H9 (cell line): ENCODE data around the gene HOXB6. TPM values are rescaled to one million over a fixed set of nuclear protein-coding genes. Genes with fewer than 3 reads are reported as not detected.

Experiments used
- DNase-seq: peaks from one replicate; pipeline ENCODE4 v3.0.0-alpha.2; 2017
- H2AFZ ChIP-seq: one replicate; pipeline ENCODE4 v1.6.1; 2013; ENCODE audit warnings: mild to moderate bottlenecking, low read length, control low read depth, moderate library complexity
- H2AK5ac ChIP-seq: 2 replicates; pipeline ENCODE4 v1.6.1; 2013; ENCODE audit warnings: low read length, control low read depth, mixed read lengths; ENCODE audit not compliant: insufficient read length
- H2BK120ac ChIP-seq: one replicate; pipeline ENCODE4 v1.6.1; 2013; ENCODE audit warnings: low read depth, mild to moderate bottlenecking, low read length, control low read depth, inconsistent platforms; ENCODE audit not compliant: poor library complexity, severe bottlenecking
- H2BK12ac ChIP-seq: 2 replicates; pipeline ENCODE4 v1.6.1; 2013; ENCODE audit warnings: low read length, control low read depth, mixed read lengths, low read depth; ENCODE audit not compliant: insufficient read length
- H2BK15ac ChIP-seq: 2 replicates; pipeline ENCODE4 v1.6.1; 2013; ENCODE audit warnings: low read depth, low read length, control low read depth
- H2BK20ac ChIP-seq: one replicate; pipeline ENCODE4 v1.6.1; 2013; ENCODE audit warnings: low read depth, mild to moderate bottlenecking, low read length, control low read depth, inconsistent platforms; ENCODE audit not compliant: poor library complexity, severe bottlenecking
- H2BK5ac ChIP-seq: 2 replicates; pipeline ENCODE4 v1.6.1; 2013; ENCODE audit warnings: low read length, control low read depth, mixed read lengths; ENCODE audit not compliant: insufficient read length
- H3K14ac ChIP-seq: 2 replicates; pipeline ENCODE4 v1.6.1; 2013; ENCODE audit warnings: low read length, control low read depth; ENCODE audit not compliant: insufficient read depth
- H3K18ac ChIP-seq: 2 replicates; pipeline ENCODE4 v1.6.1; 2013; ENCODE audit warnings: low read depth, mild to moderate bottlenecking, mixed read lengths, low read length, control low read depth; ENCODE audit not compliant: insufficient read length
- H3K23ac ChIP-seq: 2 replicates; pipeline ENCODE4 v1.6.1; 2013; ENCODE audit warnings: low read length, control low read depth, mixed read lengths, low read depth; ENCODE audit not compliant: insufficient read length
- H3K23me2 ChIP-seq: 2 replicates; pipeline ENCODE4 v1.6.1; 2013; ENCODE audit warnings: low read depth, mild to moderate bottlenecking, mixed read lengths, low read length, control low read depth; ENCODE audit not compliant: insufficient read length, poor library complexity, severe bottlenecking
- H3K27ac ChIP-seq: 2 replicates; pipeline ENCODE4 v1.5.1; 2013; ENCODE audit warnings: low read length, control low read depth, mixed read lengths, low read depth; ENCODE audit not compliant: insufficient read length
- H3K27me3 ChIP-seq: 2 replicates; pipeline ENCODE4 v1.6.1; 2013; ENCODE audit warnings: low read length, control low read depth, inconsistent platforms; ENCODE audit not compliant: insufficient read depth
- H3K4ac ChIP-seq: 2 replicates; pipeline ENCODE4 v1.6.1; 2013; ENCODE audit warnings: low read depth, mild to moderate bottlenecking, control low read depth, inconsistent platforms, low read length, moderate library complexity
- H3K4me1 ChIP-seq: 2 replicates; pipeline ENCODE4 v1.6.1; 2013; ENCODE audit warnings: low read length, control low read depth, inconsistent platforms; ENCODE audit not compliant: insufficient read depth
- H3K4me2 ChIP-seq: 2 replicates; pipeline ENCODE4 v1.6.1; 2013; ENCODE audit warnings: low read length, control low read depth, mixed read lengths; ENCODE audit not compliant: insufficient read length, insufficient read depth
- H3K56ac ChIP-seq: 2 replicates; pipeline ENCODE4 v1.6.1; 2013; ENCODE audit warnings: low read depth, mild to moderate bottlenecking, mixed read lengths, low read length, control low read depth; ENCODE audit not compliant: insufficient read length
- H3K79me1 ChIP-seq: 2 replicates; pipeline ENCODE4 v1.6.1; 2013; ENCODE audit warnings: low read depth, mild to moderate bottlenecking, moderate library complexity, low read length, control low read depth, inconsistent platforms; ENCODE audit not compliant: insufficient read depth, poor library complexity, severe bottlenecking
- H3K79me2 ChIP-seq: 2 replicates; pipeline ENCODE4 v1.6.1; 2013; ENCODE audit warnings: low read length, control low read depth, inconsistent platforms; ENCODE audit not compliant: insufficient read depth
- H3K9ac ChIP-seq: 2 replicates; pipeline ENCODE4 v1.6.1; 2013; ENCODE audit warnings: low read length, control low read depth, mixed read lengths; ENCODE audit not compliant: insufficient read length; ENCODE audit errors: extremely low read depth
- H3K9me3 ChIP-seq: one replicate; pipeline ENCODE4 v1.6.1; 2013; ENCODE audit warnings: low read depth, low read length, inconsistent platforms; ENCODE audit not compliant: control insufficient read depth
- H3T11ph ChIP-seq: one replicate; pipeline ENCODE4 v1.6.1; 2013; ENCODE audit warnings: mild to moderate bottlenecking, low read length, control low read depth, inconsistent platforms
- H4K20me1 ChIP-seq: one replicate; pipeline ENCODE4 v1.6.1; 2013; ENCODE audit not compliant: control insufficient read depth, insufficient read length, insufficient read depth
- H4K5ac ChIP-seq: 2 replicates; pipeline ENCODE4 v1.6.1; 2013; ENCODE audit warnings: low read depth, mild to moderate bottlenecking, mixed read lengths, low read length, control low read depth; ENCODE audit not compliant: insufficient read length
- H4K8ac ChIP-seq: replicated peaks from 2 replicates; pipeline ENCODE4 v1.6.1; 2013; ENCODE audit warnings: low read length, control low read depth, mixed read lengths, low read depth; ENCODE audit not compliant: insufficient read length
- H4K91ac ChIP-seq: 2 replicates; pipeline ENCODE4 v1.6.1; 2013; ENCODE audit warnings: low read depth, mild to moderate bottlenecking, moderate library complexity, mixed read lengths, low read length, control low read depth; ENCODE audit not compliant: insufficient read length
- H3K27ac Mint-ChIP-seq, 3 experiments: 2 replicates in 2 of 3; 3 replicates in 1 of 3; pipeline ENCODE4 v1.8.0; 2020 to 2021; ENCODE audit warnings: mixed read lengths in 3 of 3, mild to moderate bottlenecking in 1 of 3, moderate library complexity in 1 of 3
- H3K27me3 Mint-ChIP-seq: 2 replicates; pipeline ENCODE4 v1.8.0; 2021; ENCODE audit warnings: low read depth, mild to moderate bottlenecking, moderate library complexity, mixed read lengths
- H3K36me3 Mint-ChIP-seq, 3 experiments: 2 replicates in 2 of 3; 3 replicates in 1 of 3; pipeline ENCODE4 v1.8.0; 2020 to 2021; ENCODE audit warnings: low read depth in 3 of 3, mixed read lengths in 3 of 3; ENCODE audit not compliant: insufficient read depth in 1 of 3
- H3K4me1 Mint-ChIP-seq, 2 experiments: 2 replicates each; pipeline ENCODE4 v1.8.0; 2020; ENCODE audit warnings: mixed read lengths in 2 of 2
- H3K4me3 Mint-ChIP-seq, 2 experiments: 2 replicates in 1 of 2; 3 replicates in 1 of 2; pipeline ENCODE4 v1.8.0; 2020 to 2021; ENCODE audit warnings: mild to moderate bottlenecking in 2 of 2, mixed read lengths in 2 of 2, moderate library complexity in 1 of 2
- H3K9me3 Mint-ChIP-seq, 2 experiments: 2 replicates in 1 of 2; 3 replicates in 1 of 2; pipeline ENCODE4 v1.8.0; 2020; ENCODE audit warnings: mild to moderate bottlenecking in 2 of 2, mixed read lengths in 2 of 2, moderate library complexity in 1 of 2
- CTCF ChIP-seq: fragments of 200-600 bp; sonication (generic); conservative IDR thresholded peaks from 3 replicates; pipeline ENCODE4 v1.8.0; 2021; ENCODE audit warnings: antibody characterized with exemption, mild to moderate bottlenecking
- WGBS: extraction: QIAGEN DNeasy Blood & Tissue Kit; methylation state at CpG from one replicate; pipeline ENCODE4 v1.1.7; 2013; ENCODE audit warnings: missing lambda C conversion rate, low lambda C conversion rate, mixed read lengths; ENCODE audit not compliant: insufficient read length; ENCODE audit errors: extremely low coverage; 5-methylcytosine and 5-hydroxymethylcytosine counted together
- total RNA-seq: library from RNA; stranded (reverse); gene quantifications from 2 replicates; pipeline ENCODE4 v1.2.1, GENCODE V29; 2021

Gene HOXB6
- total RNA-seq, 1 experiment from 2014 or later, result not detected

- no peak overlapping the region for H3K4ac ChIP-seq
- no peak for DNase-seq
- no peak overlapping the region for H3K56ac ChIP-seq
- H3K9ac ChIP-seq, result no peak overlapping the region
- no peak overlapping the region for H2BK120ac ChIP-seq
- no peaks in the 10 kb centered on the region for H4K20me1 ChIP-seq
- H3K18ac ChIP-seq, result no peak overlapping the region
- H3K27ac Mint-ChIP-seq, result no peak overlapping the region
- peaks cover 96% of the 10 kb centered on the region for H3K27me3 ChIP-seq
- H3K4me3 Mint-ChIP-seq, result no peak overlapping the region
- no peak overlapping the region for H3K27ac ChIP-seq
- H4K5ac ChIP-seq, result no peak overlapping the region
- peaks cover 14 to 21% of the 10 kb centered on the region in 2 experiments for H3K4me1 Mint-ChIP-seq
- no peaks in the 10 kb centered on the region for H3K79me2 ChIP-seq
- no peak overlapping the region for H4K8ac ChIP-seq
- no peak overlapping the region for H3K14ac ChIP-seq
- peaks cover 3 to 15% of the 10 kb centered on the region in 2 experiments; a peak in 3 of 5 replicates for H3K9me3 Mint-ChIP-seq
- H3K4me2 ChIP-seq, result no peak overlapping the region
- H4K91ac ChIP-seq, result no peak overlapping the region
- H2AFZ ChIP-seq, result no peak overlapping the region
- no peak for TF ChIP-seq CTCF
- no peak overlapping the region for H2BK20ac ChIP-seq
- H2BK5ac ChIP-seq, result no peak overlapping the region
- H3K23me2 ChIP-seq, result peaks cover 8% of the 10 kb centered on the region
- H3K9me3 ChIP-seq, result no peaks in the 10 kb centered on the region
- no peak overlapping the region for H3K23ac ChIP-seq
- no peak overlapping the region for H2BK12ac ChIP-seq
- H3K4me1 ChIP-seq, result no peaks in the 10 kb centered on the region
- H2AK5ac ChIP-seq, result no peak overlapping the region
- no peaks in the 10 kb centered on the region; a peak in 1 of 7 replicates for H3K36me3 Mint-ChIP-seq
- H3K27me3 Mint-ChIP-seq, result peaks cover 100% of the 10 kb centered on the region
- no CpG with 5 or more reads among the region's 1 CpG for WGBS
- no peak overlapping the region for H2BK15ac ChIP-seq
- no peak overlapping the region for H3T11ph ChIP-seq
- no peaks in the 10 kb centered on the region for H3K79me1 ChIP-seq
These were observed 39.4 kb upstream of the HOXB6 start for GRCh38 chr17:48644159-48644558.
